GM21526 (cell line): Measurements from ENCODE around the gene ITGB2.

Source experiments
- ATAC-seq: cut with Tn5 transposase; IDR thresholded peaks from one replicate; pipeline ENCODE4 v1.9.1; 2021; ENCODE audit warnings: moderate library complexity; ENCODE audit not compliant: unreplicated experiment, low FRiP score

ITGB2 gene

DNA sequence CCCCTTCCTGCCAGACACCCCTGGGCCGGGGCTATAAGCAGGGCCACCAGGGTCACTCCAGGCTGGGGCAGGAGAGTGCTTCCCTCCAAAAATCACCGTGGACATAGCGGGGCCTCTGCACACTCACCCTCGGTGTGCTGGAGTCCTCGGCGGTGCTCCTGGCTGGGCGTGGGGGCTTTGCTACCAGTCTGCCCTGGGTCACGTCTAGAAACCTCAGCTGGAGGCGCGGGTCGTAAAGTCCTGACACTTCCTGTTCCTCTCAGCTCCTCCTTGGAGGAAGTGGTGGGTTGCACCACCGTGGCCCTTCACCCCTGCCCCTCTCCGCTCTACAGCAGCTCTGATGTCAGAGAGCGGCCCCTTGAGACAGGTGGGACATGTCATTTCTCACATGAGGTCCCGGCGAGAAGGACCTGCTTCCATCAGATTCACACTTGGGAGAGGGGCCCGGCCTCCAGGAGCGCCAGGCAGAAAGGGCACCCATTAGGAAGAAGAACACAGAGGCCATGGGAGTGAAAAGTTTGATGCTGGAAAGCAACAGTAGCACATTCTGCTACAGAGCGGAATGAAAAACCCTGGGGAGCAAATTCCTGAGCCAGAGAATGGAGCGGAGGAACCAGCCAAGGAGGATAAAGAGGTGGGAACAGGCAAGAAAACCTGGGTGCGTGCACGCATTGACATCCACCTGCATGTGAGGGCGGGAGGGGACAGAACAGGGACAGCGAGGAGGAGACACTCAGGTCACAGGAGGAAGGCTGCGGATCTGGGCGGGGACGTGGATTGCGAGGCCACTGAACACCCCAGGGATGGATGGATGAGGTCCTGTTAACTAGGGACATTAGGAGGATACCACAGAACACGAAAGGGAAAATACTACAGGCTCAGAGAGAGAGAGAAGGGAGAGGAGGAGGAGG is at the start of gene ITGB2:
Gene ITGB2, minus strand, starts transcription at position 206 of the 911 bp plus-strand sequence. CDS start 10,117 bp downstream, outside the sequence.
- ATAC-seq: peak; percentile 69

DNA sequence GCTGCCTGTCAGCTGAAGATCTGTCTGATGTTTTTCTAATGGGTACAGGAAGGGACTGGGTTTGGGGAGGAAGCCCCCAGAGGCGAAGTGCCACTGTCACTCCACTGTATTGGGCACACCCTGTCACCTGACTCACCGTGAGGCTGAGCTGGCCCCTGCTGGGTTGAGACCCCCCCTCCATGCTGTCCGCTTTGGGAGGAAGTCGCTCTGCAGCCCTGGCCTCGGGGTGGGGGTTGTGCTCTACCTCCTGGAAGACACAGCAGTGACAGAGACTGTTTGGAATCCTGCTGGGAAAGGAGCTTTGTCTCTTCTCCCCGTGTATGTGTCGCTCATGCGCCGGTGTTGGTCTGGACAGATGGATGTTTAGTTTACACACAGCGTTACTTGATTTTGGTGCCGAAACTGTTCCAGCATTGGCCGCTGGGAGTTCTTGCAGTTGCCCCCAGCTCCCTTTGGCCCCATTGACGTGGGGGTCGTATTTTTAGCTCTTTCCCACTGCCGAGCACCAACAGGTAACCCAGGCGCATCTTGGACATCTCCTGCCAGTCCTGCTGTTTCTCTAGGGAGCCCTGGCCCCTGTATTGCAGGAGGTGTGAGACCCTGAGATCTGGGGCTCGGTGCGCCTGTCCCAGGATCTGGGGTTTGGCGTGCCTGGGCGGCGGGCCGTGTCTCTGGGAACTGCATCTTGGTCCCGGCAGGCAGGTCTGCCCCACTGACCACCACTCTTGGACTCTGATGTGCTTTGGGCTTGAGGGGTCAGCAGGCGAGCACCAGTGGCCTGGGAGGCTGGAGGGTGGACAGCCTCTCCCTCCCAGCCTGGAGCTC is 49.4 kb upstream of the ITGB2 start:
- no peak for ATAC-seq

DNA sequence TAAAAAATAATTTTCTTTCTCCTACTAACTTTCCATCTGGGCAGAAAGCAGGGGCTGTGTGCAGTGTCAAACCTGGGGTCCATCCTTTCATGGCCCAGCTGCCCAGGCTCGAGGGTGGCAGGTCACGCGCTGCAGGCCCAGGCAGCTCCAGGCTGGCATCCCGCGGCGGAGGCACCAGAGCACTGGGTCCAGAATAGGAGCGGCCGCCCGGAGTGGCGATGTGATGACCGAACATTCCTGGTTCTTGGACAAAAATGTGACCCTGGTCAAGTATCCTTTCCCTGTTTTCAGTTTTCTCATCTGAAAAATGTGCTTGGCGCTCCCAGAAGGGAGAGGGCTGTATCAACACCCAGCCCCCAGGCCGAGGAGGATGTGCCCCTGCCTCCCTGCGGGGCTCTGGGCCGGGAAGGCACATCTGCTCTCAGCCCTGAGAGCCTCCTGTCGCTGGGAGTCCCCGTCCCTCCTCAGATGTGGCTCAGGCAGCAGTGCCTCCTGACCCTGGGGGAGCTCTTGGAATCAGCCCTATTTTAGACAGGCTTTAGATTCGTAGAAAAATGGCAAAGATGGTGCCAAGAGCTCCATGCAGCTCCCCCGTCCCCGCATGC is 48.5 kb upstream of the ITGB2 start:
- ATAC-seq: no peak

DNA sequence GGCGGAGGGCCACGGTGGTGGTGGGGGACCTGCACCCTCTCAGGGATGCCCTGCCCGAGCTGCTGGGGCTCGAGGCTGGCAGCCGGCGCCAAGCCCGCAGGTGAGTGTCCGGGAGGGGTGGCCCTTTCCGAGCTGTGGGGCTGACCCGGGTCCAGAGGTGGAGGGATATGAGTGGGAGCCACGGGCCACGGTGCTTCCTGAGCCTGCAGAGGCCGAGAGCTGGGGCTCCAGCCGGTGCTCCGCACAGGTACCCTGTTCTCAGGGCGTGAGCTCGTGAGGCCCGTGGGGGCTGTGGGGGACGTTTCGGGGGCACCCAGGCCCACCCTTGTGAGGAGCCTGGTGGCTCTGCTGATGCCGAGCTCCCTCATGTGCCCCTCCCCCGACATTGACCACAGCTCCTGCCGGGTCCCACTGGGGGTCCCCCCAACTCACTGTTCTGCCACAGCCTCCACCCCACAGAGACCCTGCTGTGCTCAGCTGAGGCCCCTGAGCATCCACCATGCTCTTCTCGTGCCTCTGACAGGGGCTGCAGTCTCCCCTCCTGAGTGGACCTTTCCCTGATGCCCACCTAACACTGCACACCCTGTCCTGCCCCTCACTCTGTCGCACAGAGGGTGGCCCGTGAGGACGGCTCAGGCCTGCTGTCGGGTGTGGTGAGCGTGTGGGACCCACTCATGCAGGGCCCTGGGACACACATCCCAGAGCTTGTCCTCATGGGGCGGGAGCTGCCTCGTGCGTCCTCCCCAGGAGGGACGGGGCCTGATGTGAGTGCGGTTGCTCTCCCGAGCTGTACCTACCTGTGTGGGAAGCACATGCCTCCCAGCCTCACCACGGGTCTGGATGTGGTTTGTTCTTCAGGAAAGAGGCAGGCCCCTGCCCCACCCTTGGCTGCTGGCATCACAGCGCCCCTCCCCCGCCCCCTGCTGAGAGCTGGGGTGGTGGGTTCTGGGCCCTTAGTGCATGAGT is 46.7 kb upstream of the ITGB2 start:
- no peak for ATAC-seq

DNA sequence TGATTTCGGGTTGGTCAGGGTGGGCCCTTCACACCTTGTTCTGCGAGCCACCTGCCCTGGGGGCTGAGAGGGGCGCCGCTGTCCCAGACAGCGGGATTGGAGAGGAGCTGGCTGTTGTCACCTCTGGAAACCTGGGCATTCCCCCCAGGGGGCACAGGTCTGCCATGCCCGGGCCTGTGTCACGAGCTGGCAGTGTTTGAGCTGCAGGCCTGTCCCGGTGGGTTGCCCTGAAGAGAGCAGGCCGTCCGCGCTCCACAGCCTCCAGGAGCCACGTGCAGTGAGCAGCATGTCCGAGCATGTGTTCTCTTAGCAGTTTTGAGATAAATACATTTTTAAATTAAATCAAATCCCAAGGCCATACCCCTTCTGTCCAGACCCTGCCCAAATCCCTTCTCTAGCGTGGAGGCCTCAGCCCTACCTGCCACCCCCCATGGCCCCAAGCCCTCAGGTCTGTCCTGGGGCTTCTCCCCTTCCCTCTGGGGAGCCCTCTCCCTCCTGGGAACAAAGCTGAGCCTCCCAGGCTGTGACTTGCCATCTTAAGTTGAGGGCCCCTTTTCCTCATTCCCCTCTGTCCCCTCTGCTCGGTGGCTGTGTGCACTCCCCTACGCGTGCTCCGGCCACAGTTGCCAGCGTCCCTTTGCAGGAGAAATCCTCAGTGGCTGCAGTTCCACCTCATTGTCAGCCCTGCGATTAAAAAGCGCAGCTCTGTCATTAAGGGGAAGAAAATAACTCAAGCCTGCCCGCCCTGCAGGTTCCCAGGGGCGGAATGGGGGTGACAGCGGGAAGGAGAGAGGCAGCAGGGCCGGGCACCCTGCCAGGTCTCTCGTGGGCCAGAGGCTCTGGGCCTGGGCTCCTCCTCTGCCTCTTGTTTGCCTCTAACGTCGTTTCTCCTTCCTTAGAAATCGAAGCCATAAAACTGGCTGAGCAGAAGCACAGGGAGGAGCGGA is 45.7 kb upstream of the ITGB2 start:
- ATAC-seq: no peak

DNA sequence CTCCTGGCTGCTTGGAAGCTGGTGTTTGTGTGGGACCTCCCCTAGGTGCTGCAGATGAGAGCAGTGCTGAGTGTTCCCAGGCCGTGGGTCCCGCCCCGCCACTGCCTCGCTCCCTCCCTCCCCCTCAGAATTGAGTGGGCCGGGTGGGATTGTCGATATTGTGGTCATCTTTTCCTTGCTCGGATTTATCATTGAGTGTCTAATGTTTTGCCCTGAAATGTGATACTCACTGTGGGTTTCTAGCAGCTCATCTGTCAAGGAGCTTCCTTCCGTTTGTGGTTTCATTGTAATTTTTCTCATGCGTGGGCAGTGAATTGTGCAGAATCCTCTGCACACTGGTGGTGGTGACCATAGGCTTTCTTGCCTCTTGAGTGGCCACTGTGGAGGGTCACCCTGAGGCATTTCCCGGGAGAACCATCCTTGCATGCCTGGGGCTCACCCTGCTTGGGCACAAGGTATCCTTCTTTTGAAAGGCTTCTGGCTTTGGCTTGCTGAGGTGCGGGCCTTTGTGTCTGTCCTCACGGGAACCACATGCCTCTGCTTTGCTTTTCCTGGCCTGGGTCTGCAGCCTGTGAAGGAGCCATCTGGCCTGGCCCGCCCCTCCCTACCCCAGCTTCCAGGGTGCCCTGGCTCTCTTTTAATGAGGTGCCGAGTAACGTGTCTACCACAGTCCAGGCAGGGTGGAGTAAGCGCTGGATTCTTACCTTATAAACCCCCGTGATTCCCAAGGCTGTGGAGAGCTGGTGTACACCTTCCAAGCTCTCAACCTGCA is 44.7 kb upstream of the ITGB2 start:
- ATAC-seq: no peak

DNA sequence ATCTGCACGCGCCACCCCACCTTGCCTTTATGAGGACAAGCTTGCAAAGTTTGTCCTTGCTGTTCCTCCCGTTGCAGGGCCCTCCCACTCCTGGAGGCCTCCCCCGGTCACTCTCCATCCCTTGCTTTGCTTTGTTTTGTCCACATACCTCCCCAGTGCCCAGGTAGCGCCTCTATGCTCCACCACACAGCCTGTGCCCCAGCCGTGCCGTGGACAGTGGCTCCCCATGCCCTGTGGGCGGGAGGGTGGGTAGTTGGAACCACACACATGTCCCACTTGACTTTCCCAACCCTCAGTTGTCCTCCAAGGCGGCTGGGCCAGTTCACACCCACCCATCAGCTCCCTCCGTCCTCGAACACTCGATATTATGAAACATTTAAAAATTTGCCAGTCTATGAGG is 43.7 kb upstream of the ITGB2 start:
- no peak for ATAC-seq

DNA sequence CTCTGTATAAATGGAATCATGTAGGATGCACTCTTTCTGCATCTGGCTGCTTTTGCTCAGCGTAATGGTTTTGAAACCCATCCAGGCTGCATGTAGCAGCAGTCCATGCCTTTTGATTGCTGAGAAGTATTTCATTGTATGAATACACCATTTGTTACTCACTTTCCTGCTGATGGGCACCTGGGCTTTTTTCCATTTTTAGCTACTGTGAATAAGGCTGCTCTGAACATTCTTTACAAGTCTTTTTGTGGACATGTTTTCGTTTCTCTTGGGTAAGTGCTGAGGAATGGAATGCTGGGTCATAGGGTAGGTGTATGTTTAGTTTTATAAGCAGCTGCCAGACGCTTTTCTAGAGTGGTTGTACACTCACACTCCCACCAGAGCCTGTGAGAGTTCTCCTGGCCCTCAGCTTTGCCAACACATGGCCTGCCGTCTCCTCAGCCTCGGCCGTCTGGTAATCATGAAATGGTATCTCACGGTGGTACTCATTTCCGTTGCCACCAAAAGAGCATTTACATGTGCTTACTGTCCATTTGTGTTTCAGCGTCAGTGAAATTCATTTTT is 41.8 kb upstream of the ITGB2 start:
- no peak for ATAC-seq

DNA sequence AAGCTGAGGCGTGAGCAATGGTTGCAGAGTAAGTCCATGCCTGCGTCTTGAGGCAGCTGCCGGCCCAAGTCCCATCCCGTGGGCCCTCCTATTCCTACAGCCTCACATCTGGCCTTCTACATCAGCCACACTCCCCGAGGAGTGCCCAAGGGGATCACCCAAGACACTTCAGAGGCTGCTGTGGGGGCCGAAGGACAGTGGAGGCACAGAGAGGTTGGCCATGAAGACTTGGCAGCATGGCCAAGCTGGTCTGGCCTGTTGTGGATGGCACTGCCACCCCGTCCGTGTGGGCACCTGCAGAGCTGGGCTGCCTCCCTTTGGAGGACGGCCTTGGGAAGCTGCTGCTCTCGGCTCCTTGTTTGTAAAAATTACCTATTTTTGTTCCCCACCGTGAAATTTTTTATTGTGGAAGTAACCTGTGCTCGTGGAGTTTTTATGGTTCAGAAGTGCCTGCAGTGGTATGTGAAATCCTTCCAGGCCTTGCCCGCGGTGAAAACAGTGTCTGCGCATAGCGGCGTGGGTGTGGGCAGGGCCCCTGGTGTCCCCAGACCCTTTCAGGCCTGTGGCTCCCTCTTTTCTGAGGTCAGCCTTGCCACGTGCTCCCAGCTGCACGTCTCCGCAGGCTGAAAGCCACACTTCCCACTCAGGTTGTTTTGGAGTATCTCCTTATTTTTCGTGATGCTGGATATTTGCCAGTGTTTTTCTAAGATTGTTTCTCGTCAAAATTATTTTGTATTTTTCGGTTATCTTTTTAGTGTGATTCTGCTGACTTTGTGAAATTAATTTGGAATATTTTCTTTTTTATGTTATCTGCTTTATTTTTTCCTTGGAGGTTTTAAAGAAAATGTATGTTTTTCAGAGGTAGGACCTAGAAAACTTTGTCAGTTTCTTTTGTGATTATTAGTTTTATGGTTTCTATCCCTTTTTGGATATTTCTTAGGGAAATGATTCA is 39.7 kb upstream of the ITGB2 start:
- no peak for ATAC-seq

DNA sequence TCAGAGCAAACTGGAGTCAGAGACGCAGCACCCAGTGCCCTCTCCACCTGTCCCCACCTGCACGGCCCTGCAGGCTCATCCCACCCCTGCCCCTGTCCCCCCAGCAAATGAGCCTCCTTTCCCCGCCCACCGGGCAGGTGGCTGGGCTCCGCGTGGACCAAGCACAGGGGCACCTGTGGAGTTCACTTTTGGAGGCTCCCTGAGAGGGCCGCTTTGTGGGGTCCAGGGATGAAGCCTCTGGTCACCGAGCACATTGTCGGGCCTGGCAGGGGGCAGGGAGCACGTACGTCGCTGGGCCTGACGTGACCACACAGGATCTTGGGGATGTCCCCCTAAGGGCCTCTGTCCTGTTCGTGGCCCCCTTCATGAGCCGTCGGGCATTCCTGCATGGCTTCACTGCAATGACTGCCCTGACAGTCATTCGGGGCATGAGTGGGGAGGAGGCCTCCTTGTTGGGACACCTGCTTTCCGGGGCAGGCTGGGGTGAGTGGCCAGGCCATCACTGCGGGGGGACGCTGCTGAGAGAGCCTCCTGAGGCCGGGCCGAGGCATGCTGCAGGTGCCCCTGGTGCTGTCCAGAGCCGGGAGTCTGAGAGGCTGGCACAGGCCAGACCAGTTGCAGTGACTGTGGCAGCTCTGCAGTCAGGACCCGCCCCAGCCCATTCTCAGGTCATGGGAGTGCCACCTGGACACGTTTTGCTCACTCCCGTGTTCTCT is 38.8 kb upstream of the ITGB2 start:
- no peak for ATAC-seq

DNA sequence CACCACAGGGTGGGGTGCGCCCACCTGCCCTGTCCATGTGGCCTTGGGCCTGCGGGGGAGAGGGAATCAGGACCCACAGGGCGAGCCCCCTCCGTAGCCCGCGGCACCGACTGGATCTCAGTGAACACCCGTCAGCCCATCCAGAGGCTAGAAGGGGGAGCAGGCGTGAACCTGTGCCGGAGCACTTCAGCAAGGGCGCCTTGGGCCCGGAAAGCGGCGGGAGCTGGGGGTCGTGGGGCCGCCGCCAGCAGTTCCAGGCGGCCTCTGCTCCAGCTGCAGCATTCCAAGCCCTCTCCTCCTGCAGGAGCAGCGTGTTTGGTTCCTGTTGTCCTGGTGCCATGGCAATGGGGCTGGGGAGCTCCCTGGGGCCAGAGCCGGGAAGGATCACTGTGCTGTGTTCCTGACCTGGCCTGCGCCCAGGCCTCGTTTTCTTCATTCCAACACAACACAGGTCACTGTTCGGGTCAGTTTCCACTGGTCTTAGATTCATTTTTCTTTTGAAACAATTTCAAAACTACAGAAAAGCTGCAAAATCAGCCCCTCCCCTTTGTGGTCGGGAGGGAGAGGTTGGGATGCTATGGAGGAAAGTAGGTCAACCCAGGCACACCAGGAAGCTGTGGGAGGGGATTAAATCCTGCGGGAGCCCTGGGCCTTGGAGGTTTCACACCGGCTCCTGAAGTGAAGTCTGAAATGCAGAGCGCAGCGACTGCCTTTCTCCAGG is 37.9 kb upstream of the ITGB2 start:
- no peak for ATAC-seq

DNA sequence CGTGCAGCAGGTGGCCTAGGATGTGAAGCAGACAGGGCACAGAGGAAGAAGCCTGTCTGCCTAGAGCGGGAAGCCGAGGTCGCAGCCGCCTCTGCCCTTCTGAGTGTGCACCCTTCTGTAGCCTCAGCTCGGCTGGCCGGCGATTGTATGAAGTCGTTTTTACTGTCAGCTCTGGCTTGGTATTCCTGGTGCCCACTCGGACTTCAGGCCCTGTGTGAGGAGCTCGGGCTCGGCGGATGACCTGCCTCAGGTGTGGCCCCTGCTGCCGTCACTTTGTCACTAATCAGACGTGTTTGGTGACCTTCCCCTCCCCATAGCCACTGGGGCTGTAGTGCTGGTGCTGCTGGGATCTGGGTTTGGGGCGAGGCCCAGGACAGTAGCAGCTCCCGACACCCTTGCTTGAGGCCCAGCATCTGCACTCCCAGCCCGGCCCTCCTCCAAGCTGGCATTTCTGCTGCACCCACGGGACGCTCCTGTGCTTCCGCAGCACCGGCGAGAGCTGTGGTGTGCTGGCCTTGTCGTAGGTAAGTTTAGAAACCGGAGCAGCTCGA is 37.3 kb upstream of the ITGB2 start:
- no peak for ATAC-seq

DNA sequence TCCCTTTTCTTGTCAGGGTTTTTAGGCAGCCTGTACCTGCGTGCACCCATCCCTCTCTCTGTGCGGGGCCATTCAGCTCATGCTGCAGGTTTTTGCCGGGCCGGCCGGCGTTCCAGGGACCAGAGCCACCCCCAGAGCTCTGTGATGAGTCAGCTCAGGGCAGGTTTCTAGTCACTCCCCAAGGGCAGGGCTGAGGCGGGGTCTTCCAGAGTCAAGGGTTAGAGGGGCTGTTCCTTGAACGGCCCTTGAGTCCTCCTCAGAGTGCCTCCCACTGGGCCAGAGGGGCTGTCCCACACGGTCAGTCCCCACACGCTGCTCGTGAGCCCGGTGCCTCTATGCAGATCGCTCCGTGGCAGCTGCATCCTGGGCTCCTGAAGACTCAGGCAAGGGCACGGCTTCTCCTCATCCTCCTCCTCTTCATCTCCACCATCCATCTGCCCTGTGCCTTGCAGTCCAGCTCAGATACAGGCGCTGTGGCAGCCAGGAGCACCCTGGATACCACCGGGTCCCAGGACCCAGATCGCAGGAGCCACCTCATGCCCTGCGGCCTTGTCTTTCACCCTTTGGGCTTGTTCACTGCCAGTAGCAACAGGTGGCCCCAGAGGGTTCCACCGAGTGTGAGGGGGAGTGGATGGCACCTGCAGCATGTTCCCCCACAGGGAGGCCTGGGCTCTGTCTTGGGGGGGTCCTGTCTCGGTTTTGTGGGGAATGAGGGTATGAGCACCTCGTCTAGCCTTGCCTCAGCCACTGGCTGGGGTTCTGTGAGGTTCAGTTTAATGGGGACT is 36.5 kb upstream of the ITGB2 start:
- no peak for ATAC-seq

DNA sequence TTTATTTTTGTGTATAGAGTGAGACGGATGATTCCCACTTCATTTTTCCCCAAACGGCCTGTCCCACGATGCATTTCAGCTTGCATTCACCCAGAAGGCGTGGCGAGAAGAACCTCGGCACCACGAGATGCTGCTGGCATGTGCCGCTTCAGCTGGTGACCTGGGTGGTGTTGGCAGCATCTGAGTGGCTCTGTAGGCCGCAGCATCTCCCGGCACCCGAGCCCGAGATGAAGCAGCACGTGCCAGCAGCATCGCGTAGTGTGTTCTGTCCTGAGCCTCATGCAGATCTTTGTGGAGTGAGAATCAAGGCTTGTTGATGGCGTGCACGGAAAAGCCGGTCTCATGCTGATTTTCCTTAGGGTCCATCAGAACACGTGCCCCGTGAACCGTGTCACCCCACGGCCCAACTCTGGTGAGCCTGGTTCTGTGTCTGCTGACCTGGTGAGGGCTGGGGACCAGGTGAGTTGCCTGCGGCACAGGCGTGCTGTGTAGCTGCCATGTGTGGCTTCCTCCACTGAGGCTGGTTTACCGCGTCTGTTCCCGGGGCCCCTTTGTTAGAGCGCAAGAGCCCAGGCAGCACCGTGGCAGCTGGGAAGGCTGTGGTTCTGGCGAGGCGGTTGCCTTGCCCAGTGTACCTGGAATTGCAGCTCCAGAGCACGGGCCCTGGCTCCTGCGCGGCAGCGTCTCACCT is 35.8 kb upstream of the ITGB2 start:
- ATAC-seq: no peak
